Stimulated activated CD4-positive, alpha-beta T cell treated with anti-CD3 and anti-CD28 coated beads, Interleukin-15, amount 100 ng/mL, for 48 hours (primary cell): ENCODE results near the gene ITGA1.

Source experiments
- DNase-seq, 2 donors: peaks; one replicate each; pipeline ENCODE4 v3.0.0-alpha.2; 2020; ENCODE audit warnings: low read depth in 2 of 2

Gene ITGA1

DNA sequence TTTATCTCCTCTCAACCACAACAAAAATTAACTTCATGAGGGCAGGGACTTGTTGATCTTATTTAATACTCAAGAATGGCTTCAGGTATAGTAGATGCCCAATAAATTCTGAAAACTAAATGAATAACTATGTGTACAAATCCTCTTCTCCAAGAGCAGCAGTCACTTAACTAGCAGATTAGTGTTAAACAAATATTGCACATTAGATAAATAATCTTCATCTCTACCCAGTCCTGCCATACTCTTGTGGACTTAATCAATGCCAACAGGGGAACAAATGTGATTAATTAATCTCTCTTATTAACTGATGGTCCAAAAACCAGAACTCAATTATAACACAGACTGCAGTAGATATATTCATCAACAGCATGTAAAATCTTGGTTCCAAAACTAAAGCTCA is 15.0 kb upstream of the ITGA1 start:
- DNase-seq, result no peak

GRCh38 chr5:52773342-52773741 is 14.4 kb upstream of the ITGA1 start:
- DNase-seq, result no peak

GRCh38 chr5:52774005-52774410 is 13.7 kb upstream of the ITGA1 start:
- DNase-seq, result no peak

- DNase-seq, result no peak
Observed at GRCh38 chr5:52776116-52776515, 11.6 kb upstream of the ITGA1 start.

DNA sequence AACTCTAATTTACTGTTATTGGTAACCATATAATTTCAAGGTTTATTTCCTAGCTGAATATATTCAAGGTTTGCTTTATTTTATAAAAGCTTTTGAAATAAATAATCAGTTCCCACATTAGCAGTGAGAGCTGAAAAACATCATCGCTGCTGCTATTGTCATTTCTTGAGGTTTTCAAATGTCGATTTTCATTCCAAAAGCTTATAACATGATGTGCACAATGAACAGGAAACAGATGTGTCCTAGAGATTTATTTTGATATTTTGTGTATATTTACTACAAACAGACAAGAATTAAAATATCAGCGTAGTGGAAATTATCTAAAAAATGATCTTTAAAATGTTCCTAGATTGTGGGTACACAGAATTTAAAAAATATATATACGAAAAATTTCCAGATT is 10.5 kb upstream of the ITGA1 start:
- DNase-seq, result no peak

DNA sequence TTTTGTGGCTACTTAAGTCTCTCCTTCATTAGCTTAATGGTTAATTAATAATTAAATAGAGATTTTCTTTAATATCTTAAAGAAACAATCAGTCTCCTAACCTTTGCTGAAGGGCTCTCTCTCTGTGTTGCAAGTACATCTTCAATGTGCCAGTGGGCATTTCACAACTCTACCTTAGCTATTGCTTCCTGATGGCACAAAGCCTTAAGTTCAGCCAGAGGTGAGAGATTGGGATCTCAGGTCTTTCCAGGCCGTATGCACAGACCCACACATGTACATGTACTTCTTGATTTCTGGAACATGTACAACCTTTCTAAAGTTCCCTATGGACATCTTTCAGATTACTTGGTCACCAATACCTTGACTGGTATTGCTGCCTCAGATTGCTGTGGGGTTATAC is 8.9 kb upstream of the ITGA1 start:
- no peak for DNase-seq

- no peak for DNase-seq
Observed at GRCh38 chr5:52779213-52779612, 8.5 kb upstream of the ITGA1 start.

- DNase-seq, result no peak
Observed at GRCh38 chr5:52783226-52783959, 4.3 kb upstream of the ITGA1 start.

DNA sequence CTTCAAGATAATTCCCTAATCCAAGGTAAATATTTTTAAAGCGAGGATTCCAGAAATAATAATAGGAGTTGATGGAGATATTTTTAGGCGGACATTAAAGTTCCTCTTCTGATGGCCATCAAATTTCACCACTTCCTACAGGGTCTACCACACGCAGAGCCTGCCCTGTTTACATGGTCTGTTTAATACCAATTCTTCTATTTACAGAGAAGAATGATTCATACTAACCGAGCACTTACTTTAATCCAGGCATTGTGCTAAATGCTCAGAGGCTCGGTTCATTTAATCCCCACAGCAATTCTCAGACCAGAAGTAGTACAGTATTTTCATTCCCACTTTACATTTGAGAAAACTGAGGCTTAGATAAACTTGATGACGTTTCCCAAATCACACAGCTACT is 3.0 kb upstream of the ITGA1 start:
- DNase-seq, result no peak

GRCh38 chr5:52786391-52786790 is 1.3 kb upstream of the ITGA1 start:
- no peak for DNase-seq

DNA sequence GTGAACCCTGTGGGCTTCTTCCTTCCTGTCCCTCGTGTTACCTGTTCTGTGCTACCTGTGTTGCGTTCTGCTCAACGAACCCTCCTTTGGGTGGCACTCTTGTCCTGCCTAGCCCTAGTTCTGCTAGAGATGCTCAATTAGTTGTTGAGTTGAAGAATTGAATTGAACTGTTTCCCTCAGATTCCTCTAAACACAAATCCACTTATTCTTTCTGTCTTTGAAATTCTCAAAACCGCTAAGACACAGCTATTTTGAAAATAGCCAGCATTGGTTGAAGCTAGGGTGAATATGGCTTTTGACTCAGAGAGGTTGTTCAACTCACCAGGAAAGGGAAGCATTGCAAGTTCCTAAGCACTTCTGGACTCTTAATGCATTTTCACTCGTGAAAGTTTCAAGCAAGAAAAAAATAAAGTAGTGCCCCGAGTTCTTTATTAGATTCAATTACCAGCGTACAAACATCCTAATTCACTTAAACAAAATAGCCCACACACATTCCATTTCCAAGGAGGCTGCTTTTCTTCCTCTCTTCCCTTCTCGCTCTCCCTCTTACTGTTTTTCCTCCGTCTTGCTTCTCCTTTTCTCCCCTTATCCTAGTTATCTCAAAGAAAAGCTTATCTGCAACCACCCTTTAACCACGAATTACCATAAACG is 642 bp upstream of the ITGA1 start:
- no peak for DNase-seq

GRCh38 chr5:52788505-52788821 is 747 bp downstream of the ITGA1 start:
- no peak for DNase-seq

DNA sequence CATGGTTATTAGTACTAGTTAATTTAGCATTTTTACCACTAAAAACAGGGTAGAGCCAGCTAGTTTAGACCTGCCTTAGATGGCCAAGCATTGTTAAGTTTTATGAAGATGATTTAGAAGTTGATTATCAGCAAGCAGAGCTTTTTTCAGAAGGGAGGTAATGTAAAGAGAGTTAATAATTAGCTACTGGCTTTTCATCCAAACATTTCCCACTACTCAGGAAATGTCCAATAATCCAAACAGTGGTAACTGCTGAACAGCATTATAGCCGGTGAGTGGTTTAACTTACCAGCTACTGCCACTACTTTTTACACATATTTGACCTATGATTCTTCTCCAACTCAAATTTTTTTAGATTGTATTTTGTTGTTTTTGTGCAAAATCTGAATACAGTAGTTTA is 1.7 kb downstream of the ITGA1 start:
- DNase-seq, result no peak

- no peak for DNase-seq
Observed at GRCh38 chr5:52789851-52790250, 2.1 kb downstream of the ITGA1 start.

- DNase-seq, result no peak
Observed at GRCh38 chr5:52791366-52791765, 3.6 kb downstream of the ITGA1 start.

- DNase-seq, result no peak
Observed at GRCh38 chr5:52794519-52794918, 6.8 kb downstream of the ITGA1 start.

DNA sequence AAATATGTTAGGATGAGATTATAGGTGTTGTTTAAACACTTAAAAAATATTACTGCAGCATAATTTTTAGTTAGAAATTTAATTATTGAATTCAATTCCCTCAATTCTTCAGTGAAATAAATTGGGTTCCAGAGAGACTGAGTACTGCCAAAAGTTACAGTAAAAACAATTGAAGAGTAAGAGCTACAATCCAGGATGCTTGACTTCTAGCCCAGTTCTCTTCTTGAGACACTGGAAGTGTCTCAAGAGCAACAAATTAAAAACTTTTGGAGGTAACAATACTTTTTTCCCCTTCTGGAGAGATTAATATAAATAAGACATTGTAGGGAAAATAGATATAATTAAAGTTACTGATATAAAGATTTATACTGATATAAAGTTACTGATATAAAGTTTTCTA is 8.3 kb downstream of the ITGA1 start:
- DNase-seq, result no peak

DNA sequence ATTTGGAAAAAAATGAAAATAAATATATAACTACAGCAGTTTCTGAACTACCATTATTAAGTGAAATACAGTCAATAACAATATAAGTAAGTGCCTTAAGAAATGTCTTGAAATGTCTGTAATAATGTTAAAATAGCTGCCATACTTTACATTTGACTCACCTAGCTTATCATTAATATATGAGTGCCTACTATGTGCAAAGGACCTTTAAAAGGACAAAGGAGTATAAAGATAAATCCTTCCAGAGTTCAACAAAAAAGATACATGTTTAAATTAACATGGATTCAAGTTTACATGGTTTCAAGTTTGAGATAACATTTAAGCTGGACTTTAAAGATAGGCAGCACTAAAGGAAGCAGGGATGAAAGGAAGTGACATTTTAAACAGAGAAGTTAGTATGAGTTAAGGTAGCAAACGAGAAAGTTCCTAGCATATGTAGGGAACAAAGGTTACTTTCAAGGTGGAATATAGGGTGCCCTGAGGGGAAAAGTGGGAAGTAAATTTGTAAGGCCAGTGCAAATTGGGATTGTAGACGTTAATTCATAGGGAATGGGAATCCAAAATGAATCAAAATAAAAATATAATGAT is 8.9 kb downstream of the ITGA1 start:
- DNase-seq, result no peak

DNA sequence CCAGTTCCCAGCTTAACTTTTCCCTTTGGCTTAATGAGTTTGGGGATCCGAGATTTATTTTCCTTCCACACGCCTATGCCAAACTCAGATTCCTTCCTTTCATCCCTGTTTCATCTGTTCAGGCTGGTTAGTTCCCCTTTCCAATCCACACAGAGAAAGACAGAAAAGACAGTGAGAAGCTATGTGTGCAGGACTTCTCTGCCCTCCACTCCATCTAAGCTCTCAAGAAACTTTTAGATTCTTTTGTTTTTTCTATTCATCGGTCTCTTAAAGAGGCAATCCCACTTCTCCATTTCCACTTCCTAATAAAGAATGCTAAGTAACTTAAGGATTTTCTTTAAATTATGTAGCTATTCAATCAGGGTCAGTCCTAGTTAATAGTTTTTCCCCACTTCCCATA is 11.2 kb downstream of the ITGA1 start:
- DNase-seq, result no peak

DNA sequence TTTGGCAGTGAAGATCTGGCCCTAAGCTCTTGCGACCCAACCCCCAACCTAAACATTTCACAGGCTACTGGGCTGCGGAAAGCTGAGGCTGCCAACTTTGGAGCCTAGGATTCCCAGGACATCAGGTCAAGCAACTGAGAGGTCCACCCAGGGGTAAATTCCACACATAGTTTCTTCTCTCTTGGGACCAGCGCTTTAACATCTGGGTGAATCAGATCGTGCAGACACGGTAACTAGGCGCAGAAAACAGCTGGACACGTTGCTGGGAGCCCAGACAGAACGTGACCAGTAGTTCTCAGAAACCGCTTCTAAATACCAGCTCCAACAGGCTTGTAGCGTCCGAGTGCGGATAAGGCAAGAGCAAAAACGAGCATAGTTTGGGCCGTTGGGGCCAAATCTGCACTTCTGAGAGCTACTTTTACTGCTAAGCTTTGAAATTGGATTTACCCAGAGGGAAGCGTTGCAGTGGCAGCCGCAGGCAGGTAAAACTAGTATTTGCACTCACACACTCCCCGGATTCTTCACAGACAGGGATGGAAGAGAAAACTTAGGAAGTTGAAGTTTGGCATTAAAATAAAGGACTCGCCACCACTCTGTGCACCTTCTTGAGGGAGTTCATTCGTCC is 11.8 kb downstream of the ITGA1 start:
- no peak for DNase-seq

DNA sequence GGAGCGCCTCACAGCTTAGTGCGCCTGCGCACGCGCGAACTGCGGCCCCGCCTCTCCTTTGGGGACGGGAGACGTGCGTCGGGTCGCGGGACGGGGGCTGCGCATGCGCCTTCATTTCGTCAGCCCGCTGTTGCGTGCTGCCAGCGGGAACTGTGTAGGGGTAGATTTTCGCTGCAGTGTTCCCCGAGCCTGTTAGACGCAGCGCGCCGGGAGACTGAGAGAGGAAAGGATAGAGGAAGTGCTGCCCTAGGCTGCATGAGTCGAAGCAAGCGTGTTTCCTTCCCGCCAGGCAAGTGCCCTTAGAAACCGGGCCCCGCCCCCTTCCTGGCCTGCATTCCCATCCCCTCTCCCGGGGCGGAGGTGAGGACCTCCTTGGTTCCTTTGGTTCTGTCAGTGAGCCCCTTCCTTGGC is 12.3 kb downstream of the ITGA1 start:
- DNase-seq, result peak; percentile 93

GRCh38 chr5:52800394-52801213 is 12.9 kb downstream of the ITGA1 start:
- peak; percentile 38 to 42 for DNase-seq
